ENCODE results near the gene ATOSB. TPM values are rescaled to one million over a fixed set of nuclear protein-coding genes. Genes with fewer than 3 reads are reported as not detected.

ATOSB gene
- total RNA-seq, 1 experiment from 2014 or later = 13.1 TPM

DNA sequence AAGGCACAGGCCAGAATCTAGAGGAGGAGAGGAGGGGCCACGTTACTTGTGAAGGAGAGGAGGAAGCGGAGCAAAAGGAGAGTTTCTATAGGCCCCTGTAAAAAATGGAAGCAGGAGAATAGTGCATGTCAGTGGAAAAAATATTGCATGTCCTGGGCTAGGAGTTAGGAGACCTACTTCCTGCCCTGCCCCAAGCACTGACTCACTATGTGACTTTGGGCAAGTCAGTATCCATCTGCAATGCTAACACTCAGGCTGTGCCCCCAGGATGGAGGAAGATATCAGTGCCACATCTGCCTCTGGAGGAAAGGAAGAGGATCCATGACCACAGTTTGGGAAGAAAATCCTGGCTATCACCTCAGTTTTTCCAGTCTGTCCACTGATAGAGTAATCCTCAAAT lies 26.2 kb downstream of the ATOSB start:
- no peak for DNase-seq (ENCODE audit: low spot score)

DNA sequence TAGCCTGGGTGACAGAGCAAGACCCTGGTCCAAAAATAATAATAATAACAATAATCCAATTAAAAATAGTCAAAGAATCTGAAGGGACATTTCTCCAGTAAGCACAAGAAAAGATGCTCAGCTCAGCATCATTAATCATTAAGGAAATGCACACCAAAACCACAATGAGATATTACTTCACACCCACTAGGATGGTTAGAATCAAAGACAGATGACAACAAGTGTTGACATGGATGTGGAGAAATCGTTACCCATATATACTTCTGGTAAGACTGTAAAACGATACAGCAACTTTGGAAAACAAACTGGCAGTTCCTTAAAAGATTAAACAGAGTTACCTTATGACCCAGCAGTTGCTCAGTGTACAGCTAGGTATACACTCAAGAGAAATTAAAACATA lies 30.6 kb downstream of the ATOSB start:
- DNase-seq (ENCODE audit: low spot score) = no peak

DNA sequence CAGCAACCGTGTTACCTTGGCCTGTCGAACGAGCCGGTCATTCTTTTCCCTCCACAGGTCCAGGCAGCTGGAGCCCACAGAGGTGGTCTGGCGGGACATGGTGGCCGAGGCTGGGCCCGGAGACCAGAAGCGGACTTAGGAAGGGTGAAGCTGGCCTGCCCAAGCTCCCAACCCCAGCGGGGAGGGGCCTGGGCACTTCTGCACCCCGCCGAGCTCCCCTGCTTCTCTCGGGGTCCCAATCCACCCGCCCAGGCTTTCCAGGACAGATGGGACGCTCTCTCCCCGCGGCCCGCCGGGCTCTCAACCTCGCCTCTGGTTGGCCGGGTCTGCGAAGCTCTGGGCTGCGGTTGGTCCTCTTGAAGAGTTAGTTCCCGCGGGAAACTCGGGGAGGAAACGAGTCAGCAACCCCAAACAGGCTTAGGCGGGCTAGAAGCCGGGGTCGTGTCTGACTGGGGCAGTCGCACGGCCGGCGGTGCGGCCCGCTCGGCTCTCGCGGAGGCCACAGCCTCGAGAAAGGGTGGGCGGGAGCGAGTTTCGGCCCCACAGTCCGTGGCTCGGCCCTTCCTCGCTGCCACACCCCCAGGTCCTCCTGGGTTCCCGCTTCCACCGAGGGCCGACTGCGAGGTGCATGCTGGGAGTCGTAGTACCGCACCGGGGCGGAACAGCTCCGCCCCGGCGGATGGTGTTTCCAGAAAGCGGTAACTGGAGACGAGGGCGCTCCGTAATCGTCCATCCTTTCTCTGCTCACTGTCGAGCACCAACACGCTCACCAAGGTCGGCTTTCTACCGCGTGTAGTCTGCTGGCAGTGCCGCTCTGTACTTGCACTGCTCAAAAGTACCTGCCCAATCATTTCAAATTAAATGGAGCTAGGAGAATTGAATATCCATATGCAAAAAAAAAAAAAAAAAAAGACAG lies 36.0 kb downstream of the ATOSB start, which contains the start of gene FANCG:
Gene FANCG (minus strand): TSS at position 517 of the 916 bp plus-strand sequence. CDS start 418 bp downstream, at position 99.
- DNase-seq (ENCODE audit: low spot score) = peak; percentile 93

DNA sequence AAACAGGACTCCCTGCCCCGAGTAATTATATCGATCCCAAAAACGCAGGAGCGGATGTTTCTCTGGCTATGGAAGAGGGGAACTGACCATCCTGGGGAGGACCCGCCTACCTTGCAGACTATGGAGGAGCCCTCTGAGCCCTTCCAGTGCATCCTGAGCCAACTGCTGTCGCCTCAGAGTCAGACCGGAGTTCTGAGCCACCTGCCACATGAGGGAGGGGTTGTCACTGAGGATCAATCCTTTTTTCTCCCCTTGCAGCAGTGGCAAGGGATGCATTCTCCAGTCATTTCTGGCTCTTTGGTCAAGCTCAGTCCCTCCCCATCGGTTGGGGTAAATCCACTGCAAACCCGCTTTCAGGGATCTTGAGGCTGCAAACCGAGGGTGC lies 36.6 kb downstream of the ATOSB start:
- DNase-seq (ENCODE audit: low spot score) = no peak

DNA sequence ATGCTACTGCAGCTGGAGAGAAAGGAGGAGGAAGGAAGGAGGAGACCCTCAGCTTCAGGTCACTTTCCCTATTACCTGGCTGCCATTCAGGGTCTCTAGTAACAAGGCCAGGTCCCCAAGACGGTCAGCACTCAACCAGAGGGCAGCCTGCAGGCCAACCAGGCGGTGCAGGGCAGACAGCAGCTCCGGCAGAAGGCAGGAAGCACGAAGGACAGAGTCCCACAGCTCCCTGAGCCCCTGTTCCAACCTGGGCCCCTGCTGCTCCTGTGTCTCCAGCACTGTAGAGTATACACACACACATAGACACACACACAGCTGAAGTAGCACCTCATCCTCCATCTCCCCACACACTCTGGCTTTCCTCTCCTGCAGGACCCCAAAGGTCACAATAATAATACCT lies 37.6 kb downstream of the ATOSB start:
- no peak for DNase-seq (ENCODE audit: low spot score)

DNA sequence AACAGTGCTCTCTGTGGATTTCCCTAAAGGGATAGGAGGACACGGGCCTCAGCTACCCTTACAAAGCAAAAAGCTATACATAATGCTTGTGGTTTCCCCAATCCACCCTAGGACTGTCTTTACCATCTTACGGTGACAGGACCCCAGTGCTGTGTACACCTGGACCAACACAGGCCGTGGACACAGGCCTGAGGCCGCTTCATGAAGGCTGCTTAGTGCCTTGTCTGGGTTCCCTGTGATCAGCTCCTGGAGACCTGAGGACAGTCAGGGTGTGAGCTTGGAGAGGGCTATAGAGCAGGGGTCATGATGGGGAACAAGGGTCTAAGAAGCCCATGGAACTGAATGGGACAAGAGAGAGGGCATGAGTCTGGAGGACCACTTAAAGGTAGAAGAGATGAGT lies 38.8 kb downstream of the ATOSB start:
- no peak for DNase-seq (ENCODE audit: low spot score)

DNA sequence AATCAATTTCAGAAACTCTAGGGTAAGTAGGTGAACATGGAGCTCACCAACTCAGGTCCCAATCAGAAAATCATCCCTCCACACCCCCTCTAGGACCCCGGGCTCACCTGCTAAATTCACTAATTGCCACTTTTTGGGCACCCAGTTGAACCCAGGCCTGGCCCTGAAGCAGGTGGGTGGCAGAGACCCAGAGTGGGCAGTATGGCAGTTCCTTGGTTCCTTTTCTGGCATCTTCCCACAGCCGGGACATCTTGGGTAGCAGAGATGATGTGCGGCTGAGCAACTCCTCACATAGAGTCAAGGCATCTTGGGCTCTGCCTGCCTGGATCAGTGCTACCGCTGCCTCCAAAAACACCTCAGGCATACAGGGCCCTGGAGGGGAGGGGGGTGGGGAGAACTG lies 40.3 kb downstream of the ATOSB start:
- DNase-seq (ENCODE audit: low spot score) = no peak

DNA sequence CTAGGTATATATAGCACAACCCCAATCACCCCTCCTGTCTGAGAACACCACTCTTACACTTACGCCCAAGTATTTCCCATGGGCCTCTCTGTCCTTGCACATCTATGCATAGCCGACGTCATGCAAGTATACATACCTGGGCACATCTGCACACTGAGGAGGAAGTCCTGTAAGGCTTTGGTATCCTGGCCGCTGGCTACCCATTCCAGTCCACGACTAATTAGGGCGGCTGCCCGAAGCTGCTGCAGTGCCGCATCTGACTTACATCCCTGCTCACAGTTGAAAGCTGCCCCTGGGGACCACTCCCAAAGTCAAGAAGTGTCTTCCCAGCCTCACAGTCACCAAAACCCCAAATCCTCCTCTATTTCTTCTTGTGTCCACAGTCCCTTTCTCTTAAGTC lies 40.9 kb downstream of the ATOSB start:
- DNase-seq (ENCODE audit: low spot score) = no peak

DNA sequence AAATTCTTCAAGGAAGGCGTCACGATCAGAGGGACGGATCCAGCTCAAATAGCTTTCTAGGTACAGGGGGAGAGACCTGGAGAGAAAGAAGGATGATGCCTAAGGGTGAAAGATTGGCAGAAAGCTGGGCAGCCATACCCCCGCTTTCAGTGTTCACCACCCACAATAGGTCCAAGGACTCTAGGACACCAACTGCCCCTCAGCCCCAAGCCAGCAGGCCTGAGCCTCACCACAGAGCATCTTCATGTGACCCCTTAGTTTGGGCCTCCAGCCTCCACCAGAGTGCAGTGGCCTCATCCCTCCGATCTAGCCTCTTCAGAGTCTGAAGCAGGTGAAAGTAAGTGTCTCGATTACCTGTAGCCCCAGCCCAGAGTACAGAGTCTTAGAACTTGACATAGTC lies 41.5 kb downstream of the ATOSB start:
- no peak for DNase-seq (ENCODE audit: low spot score)

DNA sequence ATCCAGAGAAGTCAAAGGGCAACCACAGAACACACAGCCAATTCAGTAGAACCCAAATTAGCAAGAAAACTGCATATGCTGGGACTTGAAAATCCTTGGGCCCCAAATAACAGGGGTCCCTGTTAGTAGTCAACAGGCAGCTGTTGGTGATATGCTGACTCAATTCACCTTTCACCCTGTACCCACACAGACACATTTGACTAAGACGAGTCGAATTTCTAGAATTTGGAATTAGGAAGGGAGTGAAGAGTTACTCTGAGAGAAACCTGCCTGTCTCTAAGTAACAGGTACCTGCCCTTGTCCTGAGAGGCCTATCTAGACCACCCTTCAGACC lies 42.4 kb downstream of the ATOSB start:
- DNase-seq (ENCODE audit: low spot score) = no peak

DNA sequence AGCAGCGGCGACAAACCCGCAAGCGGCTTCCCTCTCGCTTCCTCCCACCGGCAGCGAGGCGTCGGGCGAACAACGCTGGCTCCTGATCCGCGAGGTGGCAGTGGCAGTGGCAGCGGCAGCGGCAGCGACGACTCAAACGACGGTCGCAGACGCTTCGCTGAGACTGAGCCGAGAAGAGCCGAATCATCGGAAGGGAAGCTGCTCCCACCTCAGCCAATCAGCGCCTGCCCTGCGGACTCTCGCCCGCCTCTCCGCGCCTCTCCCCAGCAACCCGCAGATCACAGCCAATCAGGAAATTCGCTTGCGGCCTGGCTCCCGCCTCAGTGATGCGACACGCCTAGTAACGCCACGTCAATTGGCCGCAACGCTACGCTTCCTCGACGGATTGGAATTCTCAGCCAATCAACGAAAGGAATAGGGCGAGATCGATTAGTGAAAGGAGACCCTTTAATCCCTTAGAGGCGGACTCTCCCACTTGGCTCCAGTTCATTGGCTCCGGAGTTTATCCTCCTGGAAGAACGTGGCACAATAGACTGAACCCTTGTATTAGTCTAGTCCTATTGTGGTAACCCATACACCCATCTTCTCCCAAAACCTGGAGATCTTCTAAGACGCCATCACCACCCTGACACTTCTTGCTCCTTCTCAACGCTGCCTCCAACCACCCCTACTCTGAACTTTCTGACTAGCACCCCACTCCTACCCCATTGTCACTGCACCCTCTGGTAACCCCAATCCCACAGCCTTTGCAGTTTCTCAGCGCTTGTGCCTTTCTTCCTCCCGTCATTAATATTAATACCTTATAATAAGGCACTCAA lies 43.0 kb downstream of the ATOSB start, which contains the start of gene VCP:
Gene VCP (minus strand): TSS at position 165 of the 818 bp plus-strand sequence. CDS start 272 bp downstream, outside the sequence.
- peak; percentile 98 for DNase-seq (ENCODE audit: low spot score)

DNA sequence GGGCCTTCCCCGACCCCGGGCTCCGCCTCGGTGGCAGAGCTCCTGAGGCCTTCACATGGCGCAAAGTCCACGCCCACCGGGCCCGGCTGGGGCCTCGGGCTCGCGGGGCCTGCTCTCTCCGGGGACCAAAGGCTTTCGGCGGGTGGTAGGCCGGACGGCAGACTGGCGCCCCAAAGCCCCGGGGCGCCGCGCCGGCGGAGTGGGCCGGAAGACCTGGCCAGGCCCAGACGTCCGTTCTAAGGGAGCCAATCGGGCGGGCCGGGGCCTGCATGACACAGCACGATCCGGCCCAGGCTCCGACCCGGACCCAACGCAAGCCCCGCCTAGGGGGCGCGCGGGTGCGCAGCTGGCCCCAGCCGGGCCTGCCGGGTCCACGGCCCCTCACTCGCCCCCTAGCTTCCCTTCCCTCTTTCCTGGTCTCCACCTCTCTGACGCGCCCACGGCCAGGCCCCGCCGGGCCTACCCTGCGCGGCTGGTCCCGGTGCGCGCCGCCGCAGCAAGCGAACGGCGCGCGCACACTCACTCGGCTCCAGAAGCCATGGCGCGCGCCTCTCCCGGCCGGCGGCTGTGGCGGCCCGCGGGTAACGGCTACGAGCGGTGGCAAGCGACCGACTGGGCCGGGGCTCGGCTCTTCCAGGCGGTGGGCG lies 43.7 kb downstream of the ATOSB start:
- DNase-seq (ENCODE audit: low spot score) = peak; percentile 75

DNA sequence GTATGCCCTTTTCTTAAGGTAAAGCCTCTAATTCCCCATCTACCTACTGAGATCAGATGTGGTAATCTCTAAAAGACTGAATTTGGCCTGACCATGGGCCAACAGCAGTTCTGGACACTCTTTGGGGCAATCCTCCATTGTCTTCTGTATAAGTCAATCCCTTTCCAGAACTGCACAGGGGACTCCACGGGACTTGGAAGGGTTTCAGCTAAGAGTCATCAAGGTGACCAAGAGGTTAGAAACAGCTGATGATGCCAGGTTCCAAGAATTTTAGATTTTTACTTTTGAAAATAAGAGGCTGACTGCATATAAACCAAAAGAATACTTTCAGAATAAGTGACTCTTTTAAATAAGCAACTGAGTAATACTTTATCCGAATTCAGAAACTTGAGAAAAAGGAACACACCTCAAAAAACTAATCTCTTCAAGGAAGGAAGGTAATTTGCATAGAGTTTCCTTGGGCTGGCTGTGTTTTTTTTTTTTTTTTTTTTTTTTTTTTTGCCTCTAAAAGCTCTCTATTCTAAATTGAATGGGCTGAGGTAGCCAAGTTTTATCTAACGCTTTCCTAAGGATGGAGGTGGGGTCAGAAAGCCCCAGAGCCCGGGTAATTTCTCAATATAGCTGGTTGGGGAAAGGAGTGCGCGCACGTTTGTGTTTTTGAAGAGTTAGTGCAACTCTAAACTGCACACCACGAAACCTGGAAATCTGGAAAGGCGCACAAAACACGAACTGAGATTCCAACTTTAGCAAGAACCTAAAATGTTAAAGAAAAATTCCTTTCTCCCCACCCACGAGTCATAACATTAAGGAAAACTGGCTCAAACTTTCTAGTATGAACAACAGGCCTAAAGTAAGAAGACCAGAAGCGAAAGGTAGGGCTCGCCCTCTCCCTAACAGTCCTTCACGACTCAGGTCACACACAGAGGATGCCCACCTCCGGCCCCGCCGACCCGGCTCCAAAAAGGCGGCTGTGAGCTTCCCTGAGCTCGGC lies 44.5 kb downstream of the ATOSB start:
- peak; percentile 9 for DNase-seq (ENCODE audit: low spot score)

DNA sequence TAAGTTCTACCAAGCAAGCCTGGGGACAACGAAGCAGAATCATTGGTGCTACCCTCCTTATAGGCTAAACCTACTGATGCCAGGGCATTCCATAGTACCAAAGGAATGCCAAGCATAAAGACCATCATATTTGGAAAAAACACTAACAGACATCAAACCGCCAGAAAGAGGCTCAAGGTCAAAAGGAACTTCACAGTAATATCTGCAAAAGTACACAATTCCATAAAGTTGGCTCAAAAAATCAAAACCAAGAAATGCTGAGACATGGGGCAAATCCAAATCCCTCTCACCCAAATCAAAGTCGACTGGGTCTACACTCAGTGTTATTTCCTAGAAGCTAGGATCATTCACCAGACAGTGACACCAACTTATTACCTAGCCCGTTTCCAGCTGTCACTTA lies 46.6 kb downstream of the ATOSB start:
- DNase-seq (ENCODE audit: low spot score) = no peak

DNA sequence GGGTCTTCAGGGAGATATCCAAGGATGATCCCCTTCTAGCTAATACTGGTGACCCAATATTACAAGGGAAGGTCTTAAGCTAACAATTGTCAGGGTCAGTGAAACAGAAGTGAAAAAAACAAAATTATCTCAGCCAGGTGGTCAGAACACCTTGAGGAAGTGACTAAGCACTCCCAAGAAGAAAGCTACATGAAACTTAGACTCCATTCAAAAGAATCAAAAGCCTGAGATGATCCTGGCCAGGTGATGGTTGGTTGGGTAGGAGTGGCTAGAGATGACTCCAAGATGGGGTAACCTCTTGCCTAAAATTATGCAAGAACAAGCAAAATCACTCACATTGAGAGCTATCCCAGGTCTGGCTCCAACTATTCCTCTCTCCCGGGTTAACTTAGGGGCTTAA lies 48.6 kb downstream of the ATOSB start:
- DNase-seq (ENCODE audit: low spot score) = no peak

DNA sequence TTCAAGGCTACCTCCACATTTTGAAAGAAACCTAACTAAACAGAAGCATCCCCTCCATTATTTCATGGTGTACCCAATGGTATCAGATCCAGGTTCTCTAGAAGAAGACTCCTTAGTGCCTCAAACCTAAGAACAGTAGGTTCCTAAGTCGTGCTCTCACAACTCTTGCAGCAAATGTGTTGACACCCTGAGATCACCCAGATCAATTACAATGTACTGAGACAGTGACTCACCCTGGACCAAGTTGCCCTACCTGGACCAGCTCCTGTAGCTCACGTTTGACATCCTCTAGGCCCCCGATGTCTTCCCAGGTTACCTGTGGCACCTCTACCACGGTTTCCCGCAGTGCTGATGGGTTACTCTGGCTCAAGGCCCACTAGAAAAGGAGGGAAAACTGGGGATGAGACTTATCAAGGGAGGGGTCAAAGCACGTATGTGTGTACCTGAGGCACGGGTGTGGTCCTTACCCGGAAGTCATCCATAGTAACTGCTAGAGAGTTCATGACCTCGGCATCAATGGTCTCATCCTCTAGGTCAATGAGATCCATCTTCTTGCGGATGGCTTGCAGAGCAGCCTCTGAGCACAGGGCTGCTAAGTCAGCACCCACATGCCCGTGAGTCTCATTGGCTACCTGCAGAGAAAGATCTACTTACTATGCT lies 55.0 kb downstream of the ATOSB start:
- DNase-seq (ENCODE audit: low spot score) = no peak

DNA sequence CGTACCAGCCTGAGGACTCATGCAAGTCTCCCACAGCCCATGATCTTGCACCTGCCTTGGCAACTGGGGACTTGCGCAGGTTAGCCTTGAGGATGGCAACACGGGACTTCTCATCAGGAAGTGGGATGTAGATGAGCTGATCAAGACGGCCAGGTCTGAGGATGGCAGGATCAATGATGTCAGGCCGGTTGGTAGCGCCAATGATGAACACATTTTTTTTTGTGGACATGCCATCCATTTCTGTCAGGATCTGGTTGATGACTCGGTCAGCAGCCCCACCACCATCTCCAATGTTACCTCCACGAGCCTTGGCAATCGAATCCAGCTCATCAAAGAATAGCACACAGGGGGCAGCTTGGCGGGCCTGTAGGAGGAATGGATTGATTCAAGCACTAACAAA lies 56.2 kb downstream of the ATOSB start:
- DNase-seq (ENCODE audit: low spot score) = no peak

DNA sequence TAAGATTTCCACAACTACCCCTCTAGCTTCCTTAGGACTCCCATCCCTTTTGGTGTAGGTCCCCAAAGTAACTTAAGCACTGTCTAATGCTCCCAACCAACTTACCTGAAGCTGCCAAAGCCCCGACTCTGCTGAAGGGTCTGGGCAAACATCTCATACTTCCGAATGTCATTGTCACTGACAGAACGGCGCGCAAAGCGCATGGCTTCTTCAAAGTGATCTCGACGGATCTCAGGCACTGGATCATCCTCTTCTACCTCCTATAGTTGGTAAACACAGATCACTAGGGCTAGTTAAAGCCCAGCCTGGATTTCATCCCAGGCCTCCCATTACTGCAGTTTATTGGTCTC lies 58.4 kb downstream of the ATOSB start:
- DNase-seq (ENCODE audit: low spot score) = no peak

DNA sequence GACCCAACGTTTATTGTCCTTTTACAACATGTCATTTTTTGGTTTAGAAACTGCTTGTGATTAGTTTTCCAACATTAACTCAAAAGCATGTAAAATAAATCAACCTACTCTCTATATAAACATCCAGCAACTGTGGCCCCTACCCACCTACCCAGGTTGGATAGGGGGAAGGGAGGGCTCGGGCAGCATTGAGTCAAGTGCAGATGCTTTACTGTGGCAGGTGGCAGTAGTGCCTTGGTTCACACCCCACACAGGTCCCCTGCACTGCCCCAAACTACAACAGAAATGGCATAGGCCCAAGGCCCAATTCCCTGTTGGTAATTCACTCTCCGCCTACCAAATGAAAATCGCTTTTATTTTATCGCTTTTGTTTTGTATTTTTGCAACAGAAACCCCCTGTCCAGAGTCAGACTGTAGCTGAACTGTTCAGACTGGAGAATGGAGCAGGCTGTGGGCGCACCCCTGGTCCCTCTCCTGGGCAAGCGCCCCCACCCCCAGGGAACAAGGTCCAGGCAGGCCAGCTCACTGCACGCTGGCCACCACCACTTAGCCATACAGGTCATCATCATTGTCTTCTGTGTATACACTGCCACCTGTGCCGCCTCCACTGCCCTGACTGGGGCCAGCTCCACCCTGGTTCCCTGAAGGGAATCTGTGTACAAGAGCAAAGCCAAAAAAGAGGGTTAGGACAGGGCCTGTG lies 58.9 kb downstream of the ATOSB start:
- DNase-seq (ENCODE audit: low spot score) = no peak

Measured in HT-29 (cell line).